Measurements from ENCODE around the gene ID1.

- TF ChIP-seq CTCF (IDR thresholded peaks at IDR 0.05) = no peak
- TF ChIP-seq POLR2A (IDR thresholded peaks at IDR 0.05) = no peak
- TF ChIP-seq POLR2AphosphoS5 (IDR thresholded peaks at IDR 0.05) = no peak
Measured at GRCh38 chr20:31572042-31572700, 32.9 kb upstream of the ID1 start.
